Esophagus muscularis mucosa (tissue), 4 donors: Measurements from ENCODE around the gene FAM110A. TPM values are rescaled to one million over a fixed set of nuclear protein-coding genes. Genes with fewer than 3 reads are reported as not detected.
"Not testable (repeated sequence)": the region's sequence is repeated elsewhere in the genome, so short reads cannot be mapped to it uniquely, and the experiment has no call there.

Source experiments
- DNase-seq: peaks from one replicate; pipeline ENCODE4 v3.0.0-alpha.2; 2017; ENCODE audit errors: extremely low spot score
- H3K27ac ChIP-seq, 4 donors: fragments of 200-600 bp; sonication (generic); replicated peaks in 1 of 4; 1 replicate in 3 of 4; 2 replicates in 1 of 4; pipeline ENCODE4 v1.5.1; 2016 to 2019; ENCODE audit warnings: mild to moderate bottlenecking in 1 of 4
- H3K27me3 ChIP-seq, 4 donors: fragments of 200-600 bp; sonication (generic); one replicate each; pipeline versions ENCODE4 v1.5.1 to v1.6.0; 2016 to 2019
- H3K36me3 ChIP-seq, 4 donors: fragments of 200-600 bp; sonication (generic); one replicate each; pipeline ENCODE4 v1.5.1; 2016 to 2019
- H3K4me1 ChIP-seq, 4 donors: fragments of 200-600 bp; sonication (generic); one replicate each; pipeline ENCODE4 v1.5.1; 2016 to 2019
- H3K4me3 ChIP-seq, 4 donors: fragments of 200-600 bp; sonication (generic); 1 replicate in 2 of 4; 2 replicates in 2 of 4; pipeline ENCODE4 v1.5.1; 2016 to 2019; ENCODE audit warnings: mild to moderate bottlenecking in 4 of 4, moderate library complexity in 1 of 4
- H3K9me3 ChIP-seq, 4 donors: fragments of 200-600 bp; sonication (generic); 1 replicate in 3 of 4; 2 replicates in 1 of 4; pipeline ENCODE4 v1.5.1; 2016 to 2019
- CTCF ChIP-seq, 3 experiments: fragments of 200-600 bp in 2 of 3; fragments of 450-650 bp in 1 of 3; sonication (generic) in 2 of 3; IDR thresholded peaks; one replicate each; pipeline ENCODE4 v1.5.1; 2017 to 2019; ENCODE audit warnings: antibody characterized with exemption in 3 of 3, mild to moderate bottlenecking in 2 of 3, moderate library complexity in 1 of 3
- EP300 ChIP-seq: sonication (generic); formaldehyde crosslinking; IDR thresholded peaks from one replicate; pipeline ENCODE4 v1.6.1; 2017; ENCODE audit warnings: antibody characterized with exemption
- POLR2A ChIP-seq: fragments of 450-650 bp; IDR thresholded peaks from one replicate; pipeline ENCODE4 v1.6.1; 2017; ENCODE audit warnings: antibody characterized with exemption, moderate library complexity, mild to moderate bottlenecking, low read depth
- POLR2AphosphoS5 ChIP-seq, 2 donors: sonication (generic); formaldehyde crosslinking; IDR thresholded peaks; one replicate each; pipeline ENCODE4 v1.6.1; 2017; ENCODE audit warnings: antibody characterized with exemption in 2 of 2
- WGBS: methylation state at CpG from one replicate; pipeline ENCODE4 v1.1.5; 2018; 5-methylcytosine and 5-hydroxymethylcytosine counted together
- intact Hi-C: fragments of 100-400 bp; cut with DNase I; formaldehyde crosslinking; loops from one replicate; pipeline ENCODE4 v1.15.1; 2023
- total RNA-seq, 4 donors: library from RNA; depleted of rRNA; stranded (reverse); fragments of >200 nt; gene quantifications; one replicate each; pipeline versions ENCODE4 v1.1.0 to v1.2.1, GENCODE V29; 2016

Gene FAM110A
- total RNA-seq, 4 donors from 2014 or later: 2.0 to 4.4 (median 3.2) TPM

GRCh38 chr20:891706-892080, 58.2 kb downstream of the FAM110A start:
- H3K27me3 ChIP-seq: peaks cover 0 to 15% (median 0%) of the 10 kb centered on the region in 4 donors
- no peak for DNase-seq
- no peak overlapping the region for H3K27ac ChIP-seq
- no peaks in the 10 kb centered on the region for H3K9me3 ChIP-seq
- H3K36me3 ChIP-seq: no peaks in the 10 kb centered on the region
- 81% methylated on average over 4 of the region's 4 CpGs for WGBS
- TF ChIP-seq EP300 (no peak), CTCF (IDR thresholded peaks at IDR 0.05) (no peak), POLR2A (no peak), POLR2AphosphoS5 (IDR thresholded peaks at IDR 0.05) (no peak)
- intact Hi-C loops: no loop called here
- peaks cover 0 to 28% (median 13%) of the 10 kb centered on the region in 4 donors for H3K4me1 ChIP-seq
- H3K4me3 ChIP-seq: no peak overlapping the region

- H3K27ac ChIP-seq, H3K36me3 ChIP-seq, H3K9me3 ChIP-seq, DNase-seq, intact Hi-C loops, H3K4me3 ChIP-seq: not testable (repeated sequence)
- peaks cover 0 to 28% (median 13%) of the 10 kb centered on the region in 4 donors for H3K4me1 ChIP-seq
- H3K27me3 ChIP-seq: peaks cover 0 to 15% (median 0%) of the 10 kb centered on the region in 4 donors
- 69% methylated on average over 5 of the region's 5 CpGs for WGBS
Measured at GRCh38 chr20:892371-892770, 58.9 kb downstream of the FAM110A start.

Other genes with a start within 250 kb of the FAM110A start
- gene TCF15, start 223.4 kb upstream of the FAM110A start, total RNA-seq: 1 to 10 TPM; 2.3 to 5.7 (median 3.3) TPM
- 10 to 100 TPM; 37.0 to 58.2 (median 41.4) TPM for gene SRXN1, start 180.5 kb upstream of the FAM110A start, total RNA-seq
- gene SCRT2, start 157.9 kb upstream of the FAM110A start, total RNA-seq: not detected
- 1 to 10 TPM in 3 of 4 donors, not detected in 1; 1.5 to 2.2 (median 1.7) TPM for gene SLC52A3, start 65.2 kb upstream of the FAM110A start, total RNA-seq
- under 1 TPM in 3 of 4 donors, not detected in 1; under 0.01 to 0.46 (median 0.13) TPM for gene ANGPT4, start 82.6 kb downstream of the FAM110A start, total RNA-seq
- 1 to 10 TPM in 1 of 4 donors, under 1 TPM in 3; 0.06 to 2.5 (median 0.52) TPM for gene RSPO4, start 168.6 kb downstream of the FAM110A start, total RNA-seq